OCI-LY7 (cell line): ENCODE data around the gene ST8SIA2.

Source experiments
- CTCF ChIP-seq: fragments of 200-600 bp; sonication (generic); conservative IDR thresholded peaks from 2 replicates; pipeline ENCODE4 v1.5.1; 2014; ENCODE audit warnings: mild to moderate bottlenecking, antibody characterized with exemption, low read length, moderate library complexity, mixed read lengths
- EZH2phosphoT487 ChIP-seq: fragments of 200-600 bp; sonication (generic); IDR thresholded peaks from 2 replicates; pipeline ENCODE4 v1.6.1; 2018; ENCODE audit warnings: low read depth, borderline replicate concordance, mild to moderate bottlenecking, mixed run types, antibody characterized with exemption, low read length, moderate library complexity, mixed read lengths

DNA sequence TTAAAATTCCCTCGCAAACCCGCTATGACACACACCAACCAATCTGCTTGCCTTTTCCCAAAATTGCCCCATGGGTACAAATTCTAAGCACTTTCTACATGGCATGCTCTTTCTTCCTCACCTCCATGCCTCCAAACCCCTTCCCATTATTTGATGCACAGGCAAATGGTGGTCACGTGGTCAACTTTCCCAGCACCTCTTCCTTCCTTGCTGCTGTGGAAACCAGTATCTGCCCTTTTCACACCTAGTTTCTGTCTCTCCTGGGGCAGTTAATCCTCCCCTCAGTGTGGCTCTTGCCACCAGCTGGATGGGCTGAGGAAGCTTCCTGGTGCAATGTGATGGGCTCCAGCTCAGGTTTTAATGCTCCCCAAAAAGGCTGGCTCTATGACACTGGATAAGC lies 38.4 kb upstream of the ST8SIA2 start:
- no peak for TF ChIP-seq CTCF
- no peak for TF ChIP-seq EZH2phosphoT487
